Ovary (tissue), 3 donors: ENCODE data around the gene MRC1.

Source experiments
- CTCF ChIP-seq, 3 donors: fragments of 450-650 bp in 2 of 3; fragments of 200-600 bp in 1 of 3; IDR thresholded peaks; one replicate each; pipeline versions ENCODE4 v1.5.1 to v1.8.0; 2016 to 2022; ENCODE audit warnings: antibody characterized with exemption in 3 of 3, mild to moderate bottlenecking in 1 of 3
- POLR2A ChIP-seq: fragments of 450-650 bp; IDR thresholded peaks from one replicate; pipeline ENCODE4 v1.6.1; 2017; ENCODE audit warnings: antibody characterized with exemption, mild to moderate bottlenecking, moderate library complexity
- donor health status: DM: no; HTN: no; CAD: no.

- TF ChIP-seq CTCF (IDR thresholded peaks at IDR 0.05) (no peak), POLR2A (no peak)
These were observed 23.7 kb upstream of the MRC1 start for GRCh38 chr10:17785276-17785930.
